Liver (tissue), 9 donors: ENCODE data around the gene ERC2. TPM values are rescaled to one million over a fixed set of nuclear protein-coding genes. Genes with fewer than 3 reads are reported as not detected.

Experiments used
- DNase-seq: peaks from one replicate; pipeline ENCODE4 v3.0.0-alpha.2; 2017; ENCODE audit warnings: low spot score
- H3K27ac ChIP-seq, 2 donors: one replicate each; pipeline ENCODE4 v1.7.0; 2013; ENCODE audit warnings: inconsistent platforms in 2 of 2, low read length in 2 of 2, control low read depth in 1 of 2, low read depth in 1 of 2, mild to moderate bottlenecking in 1 of 2
- H3K27me3 ChIP-seq, 4 donors: one replicate each; pipeline versions ENCODE4 v1.6.1 to v1.7.0; 2013; ENCODE audit warnings: low read length in 3 of 4, inconsistent platforms in 1 of 4, mild to moderate bottlenecking in 1 of 4, moderate library complexity in 1 of 4; ENCODE audit not compliant: control insufficient read depth in 4 of 4, insufficient read depth in 4 of 4
- H3K36me3 ChIP-seq, 4 donors: one replicate each; pipeline versions ENCODE4 v1.6.1 to v1.7.0; 2013; ENCODE audit warnings: low read length in 3 of 4, mild to moderate bottlenecking in 3 of 4, low read depth in 1 of 4, moderate library complexity in 1 of 4; ENCODE audit not compliant: control insufficient read depth in 4 of 4, insufficient read depth in 3 of 4
- H3K4me1 ChIP-seq, 4 donors: one replicate each; pipeline versions ENCODE4 v1.6.1 to v1.7.0; 2013; ENCODE audit warnings: low read length in 3 of 4, mild to moderate bottlenecking in 3 of 4, moderate library complexity in 1 of 4; ENCODE audit not compliant: control insufficient read depth in 4 of 4, insufficient read depth in 4 of 4
- H3K4me3 ChIP-seq, 3 donors: one replicate each; pipeline versions ENCODE4 v1.6.1 to v1.7.0; 2013; ENCODE audit warnings: low read length in 3 of 3, control low read depth in 1 of 3, low read depth in 1 of 3, mild to moderate bottlenecking in 1 of 3
- H3K9ac ChIP-seq, 2 donors: one replicate each; pipeline ENCODE4 v1.7.0; 2013; ENCODE audit warnings: low read length in 2 of 2, mild to moderate bottlenecking in 2 of 2, moderate library complexity in 2 of 2, control low read depth in 1 of 2, low read depth in 1 of 2
- H3K9me3 ChIP-seq, 4 donors: one replicate each; pipeline versions ENCODE4 v1.6.1 to v1.7.0; 2013; ENCODE audit warnings: low read length in 3 of 4; ENCODE audit not compliant: control insufficient read depth in 4 of 4
- EGR1 ChIP-seq, 2 donors: IDR thresholded peaks; 2 replicates each; pipeline ENCODE4 v1.6.1; 2016 to 2018; ENCODE audit warnings: antibody characterized with exemption in 2 of 2, low read depth in 2 of 2
- FOXA1 ChIP-seq: IDR thresholded peaks from 2 replicates; pipeline ENCODE4 v1.6.1; 2016; ENCODE audit warnings: antibody characterized with exemption
- HNF4G ChIP-seq: IDR thresholded peaks from 2 replicates; pipeline ENCODE4 v1.6.1; 2016; ENCODE audit warnings: antibody characterized with exemption
- JUND ChIP-seq, 2 donors: IDR thresholded peaks; 2 replicates each; pipeline ENCODE4 v1.6.1; 2016; ENCODE audit warnings: antibody characterized with exemption in 2 of 2
- NR2F2 ChIP-seq: IDR thresholded peaks from 2 replicates; pipeline ENCODE4 v1.6.1; 2016; ENCODE audit warnings: antibody characterized with exemption
- RAD21 ChIP-seq, 2 donors: IDR thresholded peaks; 2 replicates each; pipeline ENCODE4 v1.6.1; 2016; ENCODE audit warnings: antibody characterized with exemption in 2 of 2, mild to moderate bottlenecking in 2 of 2
- RXRA ChIP-seq, 2 donors: IDR thresholded peaks; 2 replicates each; pipeline ENCODE4 v1.6.1; 2017 to 2018; ENCODE audit warnings: antibody characterized with exemption in 2 of 2, mild to moderate bottlenecking in 1 of 2
- SP1 ChIP-seq: IDR thresholded peaks from 2 replicates; pipeline ENCODE4 v1.6.1; 2018; ENCODE audit warnings: antibody characterized with exemption, mild to moderate bottlenecking
- TAF1 ChIP-seq: conservative IDR thresholded peaks from 2 replicates; pipeline ENCODE4 v1.6.1; 2016; ENCODE audit warnings: antibody characterized with exemption, mild to moderate bottlenecking
- WGBS: extraction: QIAGEN DNeasy Blood & Tissue Kit; methylation state at CpG from one replicate; pipeline ENCODE4 v1.1.7; 2013; 5-methylcytosine and 5-hydroxymethylcytosine counted together
- polyA plus RNA-seq, 2 donors: library from polyadenylated mRNA; stranded (reverse) in 1 of 2; unstranded in 1 of 2; fragments of 200-250 nt in 1 of 2; fragments of >200 nt in 1 of 2; fragmentation: Nextera tagmentation in 1 of 2; extraction: Ambion mirVana in 1 of 2; gene quantifications; one replicate each; pipeline versions ENCODE4 v1.2.1 to v1.2.3, GENCODE V29; 2013 to 2015
- total RNA-seq, 2 donors: library from RNA; depleted of rRNA; stranded (reverse); fragments of >200 nt; gene quantifications; one replicate each; pipeline ENCODE4 v1.2.3, GENCODE V29; 2014
- TF ChIP-seq, protein P1 (sequence below): IDR thresholded peaks from 2 replicates; pipeline ENCODE4 v1.6.1; 2016; ENCODE audit warnings: antibody characterized with exemption
- TF ChIP-seq, protein P2 (sequence below): IDR thresholded peaks from 2 replicates; pipeline ENCODE4 v1.6.1; 2016; ENCODE audit warnings: antibody characterized with exemption, mild to moderate bottlenecking
- TF ChIP-seq, protein P3 (sequence below): IDR thresholded peaks from 2 replicates; pipeline ENCODE4 v1.6.1; 2016; ENCODE audit warnings: antibody characterized with exemption
- TF ChIP-seq, protein P4 (sequence below): fragments of 150-350 bp; IDR thresholded peaks from 2 replicates; pipeline ENCODE4 v1.5.1; 2017; ENCODE audit warnings: improper control_type of control experiment, low read depth, low read length; ENCODE audit not compliant: missing input control
- TF ChIP-seq, protein P5 (sequence below): IDR thresholded peaks from 2 replicates; pipeline ENCODE4 v1.6.1; 2016; ENCODE audit warnings: antibody characterized with exemption
- donor health status: healthy.
- donor health status: healthy.
- donor health status: healthy.
- donor health status: healthy.
- donor health status: healthy.

Gene ERC2
- total and polyA plus RNA-seq, 4 donors, result 0.14 to 0.25 TPM; not detected in 2

DNA sequence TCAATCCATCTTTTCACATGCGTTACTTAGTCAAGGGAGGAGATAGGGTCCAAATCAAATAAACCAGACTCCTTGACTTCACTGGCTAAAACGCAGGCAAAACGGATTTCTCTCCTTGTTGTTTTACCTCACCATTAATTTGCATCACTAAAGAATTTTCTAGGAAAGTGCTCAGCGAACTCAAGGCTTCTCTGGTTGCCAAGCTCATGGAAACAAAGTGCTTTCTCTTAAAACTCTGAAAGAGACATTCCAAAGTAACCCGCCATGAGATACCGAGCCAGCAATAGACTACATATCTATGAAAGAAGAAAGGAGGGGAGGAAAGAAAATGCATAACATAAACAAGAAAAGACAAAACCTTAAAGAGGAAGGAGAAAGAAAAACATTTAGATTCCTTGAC lies 769.4 kb downstream of the ERC2 start:
- TF ChIP-seq JUND (IDR thresholded peaks at IDR 0.05) (no peak), TAF1 (no peak), FOXA1 (no peak), RXRA (IDR thresholded peaks at IDR 0.05) (no peak), RAD21 (IDR thresholded peaks at IDR 0.05) (no peak)
- TF ChIP-seq, protein P1, sequence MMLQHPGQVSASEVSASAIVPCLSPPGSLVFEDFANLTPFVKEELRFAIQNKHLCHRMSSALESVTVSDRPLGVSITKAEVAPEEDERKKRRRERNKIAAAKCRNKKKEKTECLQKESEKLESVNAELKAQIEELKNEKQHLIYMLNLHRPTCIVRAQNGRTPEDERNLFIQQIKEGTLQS, result no peak
- TF ChIP-seq, protein P2, sequence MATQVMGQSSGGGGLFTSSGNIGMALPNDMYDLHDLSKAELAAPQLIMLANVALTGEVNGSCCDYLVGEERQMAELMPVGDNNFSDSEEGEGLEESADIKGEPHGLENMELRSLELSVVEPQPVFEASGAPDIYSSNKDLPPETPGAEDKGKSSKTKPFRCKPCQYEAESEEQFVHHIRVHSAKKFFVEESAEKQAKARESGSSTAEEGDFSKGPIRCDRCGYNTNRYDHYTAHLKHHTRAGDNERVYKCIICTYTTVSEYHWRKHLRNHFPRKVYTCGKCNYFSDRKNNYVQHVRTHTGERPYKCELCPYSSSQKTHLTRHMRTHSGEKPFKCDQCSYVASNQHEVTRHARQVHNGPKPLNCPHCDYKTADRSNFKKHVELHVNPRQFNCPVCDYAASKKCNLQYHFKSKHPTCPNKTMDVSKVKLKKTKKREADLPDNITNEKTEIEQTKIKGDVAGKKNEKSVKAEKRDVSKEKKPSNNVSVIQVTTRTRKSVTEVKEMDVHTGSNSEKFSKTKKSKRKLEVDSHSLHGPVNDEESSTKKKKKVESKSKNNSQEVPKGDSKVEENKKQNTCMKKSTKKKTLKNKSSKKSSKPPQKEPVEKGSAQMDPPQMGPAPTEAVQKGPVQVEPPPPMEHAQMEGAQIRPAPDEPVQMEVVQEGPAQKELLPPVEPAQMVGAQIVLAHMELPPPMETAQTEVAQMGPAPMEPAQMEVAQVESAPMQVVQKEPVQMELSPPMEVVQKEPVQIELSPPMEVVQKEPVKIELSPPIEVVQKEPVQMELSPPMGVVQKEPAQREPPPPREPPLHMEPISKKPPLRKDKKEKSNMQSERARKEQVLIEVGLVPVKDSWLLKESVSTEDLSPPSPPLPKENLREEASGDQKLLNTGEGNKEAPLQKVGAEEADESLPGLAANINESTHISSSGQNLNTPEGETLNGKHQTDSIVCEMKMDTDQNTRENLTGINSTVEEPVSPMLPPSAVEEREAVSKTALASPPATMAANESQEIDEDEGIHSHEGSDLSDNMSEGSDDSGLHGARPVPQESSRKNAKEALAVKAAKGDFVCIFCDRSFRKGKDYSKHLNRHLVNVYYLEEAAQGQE, result no peak
- no peaks in the 10 kb centered on the region for H3K36me3 ChIP-seq
- H3K4me3 ChIP-seq, result no peak overlapping the region
- H3K9ac ChIP-seq, result no peak overlapping the region
- no peak for DNase-seq
- H3K4me1 ChIP-seq, result no peaks in the 10 kb centered on the region
- no peaks in the 10 kb centered on the region for H3K9me3 ChIP-seq
- H3K27me3 ChIP-seq, result peaks cover 0 to 4% (median 0%) of the 10 kb centered on the region in 4 donors
- WGBS, result 67% methylated on average over 6 of the region's 6 CpGs
- H3K27ac ChIP-seq, result no peak overlapping the region

DNA sequence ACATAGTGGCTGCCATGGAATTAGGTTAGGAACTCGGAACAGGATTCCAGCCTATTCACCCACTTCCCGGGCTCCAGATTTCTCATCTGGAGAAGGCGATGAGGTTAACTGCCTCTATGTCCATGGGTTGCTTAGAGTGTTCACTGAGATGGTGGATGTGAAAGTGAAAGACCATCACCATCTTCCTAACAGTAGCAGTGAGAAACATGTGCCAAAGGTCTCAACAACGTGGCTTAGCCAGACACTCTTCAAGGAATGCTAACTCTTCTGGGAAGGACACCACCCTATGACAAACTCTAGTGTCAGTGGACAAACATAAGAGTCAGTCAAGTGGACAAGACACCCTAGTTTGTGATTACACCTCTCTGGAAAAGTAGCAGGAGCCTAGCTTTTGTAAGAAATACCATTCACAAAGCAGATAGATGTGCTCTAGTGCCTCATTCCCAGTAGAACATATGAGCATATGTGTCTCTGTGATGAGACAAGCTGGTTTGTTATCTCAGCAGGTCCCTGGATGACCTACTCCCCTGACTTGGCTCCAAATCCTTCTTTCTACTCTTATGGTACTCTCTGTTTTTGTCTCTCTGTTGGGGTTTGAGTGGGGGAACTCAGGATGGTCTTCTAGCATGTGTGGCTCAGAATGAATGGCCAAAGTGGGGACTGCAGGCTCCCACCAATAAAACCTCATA lies 770.9 kb downstream of the ERC2 start:
- Histone ChIP-seq H3K27me3 (peaks cover 0 to 4% (median 0%) of the 10 kb centered on the region in 4 donors), H3K4me1 (no peaks in the 10 kb centered on the region)
- 89% methylated on average over 4 of the region's 4 CpGs for WGBS

DNA sequence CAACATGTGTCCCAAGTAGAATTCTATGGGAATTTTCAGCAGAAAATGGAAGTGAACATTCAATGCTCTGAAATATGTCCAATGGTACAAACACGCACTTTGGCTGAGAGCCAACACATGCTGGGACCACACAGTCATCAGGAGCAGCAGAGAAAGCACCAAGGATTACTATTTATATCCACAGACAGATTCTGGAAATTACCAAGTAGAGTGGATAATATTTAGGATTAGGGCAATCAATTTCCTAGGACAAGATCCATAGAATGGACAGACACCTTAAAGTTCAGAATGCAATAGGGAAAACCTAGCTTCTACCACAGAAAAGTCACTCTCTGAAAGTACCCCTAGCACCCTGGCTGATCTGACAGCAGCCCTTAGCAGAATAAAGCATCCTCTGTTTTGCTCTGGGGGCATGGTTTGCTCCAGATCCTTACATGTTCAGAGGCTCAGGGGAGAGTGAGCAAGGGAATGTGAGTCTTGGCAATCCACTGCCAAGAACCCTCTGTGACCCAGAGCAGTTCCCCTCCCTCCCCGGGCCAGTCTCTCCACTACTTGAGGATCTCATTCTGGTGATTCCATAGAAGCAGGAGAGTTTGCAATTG lies 775.2 kb downstream of the ERC2 start:
- Histone ChIP-seq H3K4me1 (no peaks in the 10 kb centered on the region), H3K4me3 (no peak overlapping the region), H3K27ac (no peak overlapping the region), H3K9me3 (no peaks in the 10 kb centered on the region), H3K9ac (no peak overlapping the region), H3K36me3 (no peaks in the 10 kb centered on the region), H3K27me3 (no peaks in the 10 kb centered on the region)
- 54% methylated on average over 2 of the region's 2 CpGs for WGBS
- no peak for DNase-seq
- TF ChIP-seq FOXA1, result no peak
- TF ChIP-seq SP1, result no peak
- TF ChIP-seq, protein P3, sequence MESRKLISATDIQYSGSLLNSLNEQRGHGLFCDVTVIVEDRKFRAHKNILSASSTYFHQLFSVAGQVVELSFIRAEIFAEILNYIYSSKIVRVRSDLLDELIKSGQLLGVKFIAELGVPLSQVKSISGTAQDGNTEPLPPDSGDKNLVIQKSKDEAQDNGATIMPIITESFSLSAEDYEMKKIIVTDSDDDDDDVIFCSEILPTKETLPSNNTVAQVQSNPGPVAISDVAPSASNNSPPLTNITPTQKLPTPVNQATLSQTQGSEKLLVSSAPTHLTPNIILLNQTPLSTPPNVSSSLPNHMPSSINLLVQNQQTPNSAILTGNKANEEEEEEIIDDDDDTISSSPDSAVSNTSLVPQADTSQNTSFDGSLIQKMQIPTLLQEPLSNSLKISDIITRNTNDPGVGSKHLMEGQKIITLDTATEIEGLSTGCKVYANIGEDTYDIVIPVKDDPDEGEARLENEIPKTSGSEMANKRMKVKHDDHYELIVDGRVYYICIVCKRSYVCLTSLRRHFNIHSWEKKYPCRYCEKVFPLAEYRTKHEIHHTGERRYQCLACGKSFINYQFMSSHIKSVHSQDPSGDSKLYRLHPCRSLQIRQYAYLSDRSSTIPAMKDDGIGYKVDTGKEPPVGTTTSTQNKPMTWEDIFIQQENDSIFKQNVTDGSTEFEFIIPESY, result no peak
- no peak for TF ChIP-seq NR2F2
- TF ChIP-seq, protein P4, sequence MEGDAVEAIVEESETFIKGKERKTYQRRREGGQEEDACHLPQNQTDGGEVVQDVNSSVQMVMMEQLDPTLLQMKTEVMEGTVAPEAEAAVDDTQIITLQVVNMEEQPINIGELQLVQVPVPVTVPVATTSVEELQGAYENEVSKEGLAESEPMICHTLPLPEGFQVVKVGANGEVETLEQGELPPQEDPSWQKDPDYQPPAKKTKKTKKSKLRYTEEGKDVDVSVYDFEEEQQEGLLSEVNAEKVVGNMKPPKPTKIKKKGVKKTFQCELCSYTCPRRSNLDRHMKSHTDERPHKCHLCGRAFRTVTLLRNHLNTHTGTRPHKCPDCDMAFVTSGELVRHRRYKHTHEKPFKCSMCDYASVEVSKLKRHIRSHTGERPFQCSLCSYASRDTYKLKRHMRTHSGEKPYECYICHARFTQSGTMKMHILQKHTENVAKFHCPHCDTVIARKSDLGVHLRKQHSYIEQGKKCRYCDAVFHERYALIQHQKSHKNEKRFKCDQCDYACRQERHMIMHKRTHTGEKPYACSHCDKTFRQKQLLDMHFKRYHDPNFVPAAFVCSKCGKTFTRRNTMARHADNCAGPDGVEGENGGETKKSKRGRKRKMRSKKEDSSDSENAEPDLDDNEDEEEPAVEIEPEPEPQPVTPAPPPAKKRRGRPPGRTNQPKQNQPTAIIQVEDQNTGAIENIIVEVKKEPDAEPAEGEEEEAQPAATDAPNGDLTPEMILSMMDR, result no peak
- TF ChIP-seq JUND (IDR thresholded peaks at IDR 0.05), result no peak
- no peak for TF ChIP-seq TAF1
- no peak for TF ChIP-seq EGR1 (IDR thresholded peaks at IDR 0.05; ENCODE audit: low read depth in 2 of 2)
- TF ChIP-seq, protein P2, result no peak
- TF ChIP-seq, protein P5, sequence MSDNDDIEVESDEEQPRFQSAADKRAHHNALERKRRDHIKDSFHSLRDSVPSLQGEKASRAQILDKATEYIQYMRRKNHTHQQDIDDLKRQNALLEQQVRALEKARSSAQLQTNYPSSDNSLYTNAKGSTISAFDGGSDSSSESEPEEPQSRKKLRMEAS, result no peak
- no peak for TF ChIP-seq RXRA (IDR thresholded peaks at IDR 0.05)
- no peak for TF ChIP-seq HNF4G

More for the DNA sequence above, 770.9 kb downstream of the ERC2 start:
- no peak overlapping the region for H3K4me3 ChIP-seq
- no peak for TF ChIP-seq TAF1
- H3K36me3 ChIP-seq, result no peaks in the 10 kb centered on the region
- no peak for DNase-seq
- no peaks in the 10 kb centered on the region for H3K9me3 ChIP-seq
- no peak overlapping the region for H3K9ac ChIP-seq
- no peak overlapping the region for H3K27ac ChIP-seq
